K562 (cell line): ENCODE results near the gene CHMP2A. TPM values are rescaled to one million over a fixed set of nuclear protein-coding genes. Genes with fewer than 3 reads are reported as not detected.

Experiments
- ATF7 ChIP-seq: fragments of 450-650 bp; IDR thresholded peaks from 2 replicates; pipeline ENCODE4 v1.7.1; 2014; ENCODE audit warnings: mild to moderate bottlenecking, moderate library complexity
- CBX1 ChIP-seq: sonication (generic); IDR thresholded peaks from 2 replicates; pipeline ENCODE4 v1.6.1; 2016; ENCODE audit warnings: antibody characterized with exemption, low read depth, mild to moderate bottlenecking
- CREB3L1 ChIP-seq: fragments of 450-650 bp; IDR thresholded peaks from 2 replicates; pipeline ENCODE4 v1.6.1; 2014; ENCODE audit warnings: low read depth, mild to moderate bottlenecking, moderate library complexity, borderline replicate concordance
- CXXC5 ChIP-seq: fragments of 250-450 bp; sonication (Bioruptor Pico); IDR thresholded peaks from 2 replicates; pipeline ENCODE4 v1.8.0; 2022; ENCODE audit warnings: inconsistent platforms, mild to moderate bottlenecking, moderate library complexity
- ESRRB ChIP-seq: fragments of 250-450 bp; sonication (Bioruptor Pico); IDR thresholded peaks from 2 replicates; pipeline ENCODE4 v1.5.0; 2020; ENCODE audit warnings: mild to moderate bottlenecking, moderate library complexity, borderline replicate concordance
- FOXJ2 ChIP-seq: fragments of 200-800 bp; sonication (Bioruptor generic); IDR thresholded peaks from 2 replicates; pipeline ENCODE4 v1.6.1; 2016; ENCODE audit warnings: missing genetic modification characterization, missing compliant biosample characterization
- HCFC1 ChIP-seq: IDR thresholded peaks from 2 replicates; pipeline ENCODE4 v1.6.1; 2012; ENCODE audit warnings: low read depth, low read length, improper control_type of control experiment
- MNT ChIP-seq, 2 experiments: fragments of 450-650 bp; conservative IDR thresholded peaks; 2 replicates each; pipeline ENCODE4 v1.6.1; 2017; ENCODE audit warnings: mild to moderate bottlenecking in 2 of 2, moderate library complexity in 2 of 2
- MTA1 ChIP-seq: fragments of 450-650 bp; IDR thresholded peaks from 2 replicates; pipeline ENCODE4 v1.6.1; 2017; ENCODE audit warnings: borderline replicate concordance
- MTA2 ChIP-seq: fragments of 450-650 bp; IDR thresholded peaks from 2 replicates; pipeline ENCODE4 v1.6.1; 2016; ENCODE audit warnings: low read depth
- NONO ChIP-seq, 2 experiments: fragments of 200-400 bp in 1 of 2; fragments of 450-650 bp in 1 of 2; formaldehyde crosslinking in 1 of 2; IDR thresholded peaks; 2 replicates each; pipeline ENCODE4 v1.6.1; 2017; ENCODE audit warnings: low read depth in 2 of 2, mild to moderate bottlenecking in 2 of 2, moderate library complexity in 2 of 2, low read length in 1 of 2
- NR2C2 ChIP-seq, 2 experiments: fragments of 200-800 bp in 1 of 2; sonication (Bioruptor generic) in 1 of 2; sonication (generic) in 1 of 2; formaldehyde crosslinking in 1 of 2; IDR thresholded peaks; 2 replicates each; pipeline versions ENCODE4 v1.6.1 to v1.8.0; 2016 to 2022; ENCODE audit warnings: mild to moderate bottlenecking in 1 of 2, missing compliant biosample characterization in 1 of 2, missing genetic modification characterization in 1 of 2, missing genetic modification reagents in 1 of 2
- NR2F6 ChIP-seq: fragments of 450-650 bp; formaldehyde crosslinking; IDR thresholded peaks from 2 replicates; pipeline ENCODE4 v1.4.0; 2020; ENCODE audit warnings: mild to moderate bottlenecking
- PHF8 ChIP-seq: fragments of 200-600 bp; sonication (generic); IDR thresholded peaks from 2 replicates; pipeline ENCODE4 v1.6.1; 2012; ENCODE audit warnings: mixed run types, mild to moderate bottlenecking, inconsistent platforms, low read length, moderate library complexity, borderline replicate concordance
- POLR2G ChIP-seq: fragments of 200-400 bp; formaldehyde crosslinking; IDR thresholded peaks from 2 replicates; pipeline ENCODE4 v1.6.1; 2017; ENCODE audit warnings: low read depth, mild to moderate bottlenecking, antibody characterized with exemption, low read length, moderate library complexity
- PTRF ChIP-seq: fragments of 450-650 bp; IDR thresholded peaks from 2 replicates; pipeline ENCODE4 v1.6.1; 2016; ENCODE audit warnings: mild to moderate bottlenecking, missing genetic modification characterization, missing compliant biosample characterization
- SIN3A ChIP-seq, 2 experiments: fragments of 150-350 bp in 1 of 2; IDR thresholded peaks; 2 replicates each; pipeline ENCODE4 v1.6.1; 2011 to 2016; ENCODE audit warnings: borderline replicate concordance in 2 of 2, low read depth in 2 of 2, low read length in 2 of 2, mild to moderate bottlenecking in 2 of 2, moderate library complexity in 2 of 2; ENCODE audit not compliant: control insufficient read depth in 1 of 2
- SMAD1 ChIP-seq: fragments of 150-350 bp; IDR thresholded peaks from 2 replicates; pipeline ENCODE4 v1.6.1; 2014; ENCODE audit warnings: low read length, low read depth; ENCODE audit not compliant: partially characterized antibody
- SMARCA5 ChIP-seq: fragments of 450-650 bp; IDR thresholded peaks from 2 replicates; pipeline ENCODE4 v1.6.1; 2016
- SP1 ChIP-seq: sonication (generic); formaldehyde crosslinking; IDR thresholded peaks from 2 replicates; pipeline ENCODE4 v1.8.1; 2022; ENCODE audit warnings: mild to moderate bottlenecking, missing genetic modification reagents
- TRIM24 ChIP-seq, 2 experiments: fragments of 450-650 bp; IDR thresholded peaks; 2 replicates each; pipeline ENCODE4 v1.6.1; 2016
- ZBTB26 ChIP-seq: fragments of 450-650 bp; formaldehyde crosslinking; IDR thresholded peaks from 2 replicates; pipeline ENCODE4 v1.4.0; 2022; ENCODE audit warnings: missing genetic modification characterization
- ZFX ChIP-seq: sonication (generic); formaldehyde crosslinking; IDR thresholded peaks from 2 replicates; pipeline ENCODE4 v1.8.0; 2022; ENCODE audit warnings: mild to moderate bottlenecking, missing genetic modification reagents, moderate library complexity
- ZNF274 ChIP-seq: IDR thresholded peaks from 2 replicates; pipeline ENCODE4 v1.6.1; 2011; ENCODE audit warnings: low read depth, mild to moderate bottlenecking, low read length, moderate library complexity, borderline replicate concordance
- polyA plus RNA-seq, 8 experiments: library from polyadenylated mRNA; depleted of rRNA in 4 of 8; stranded (reverse) in 5 of 8; unstranded in 3 of 8; fragments of >200 nt; fragmentation: Nextera tagmentation in 2 of 8; fragmentation: Illumina TruSeq in 1 of 8; extraction: Ambion mirVana in 2 of 8; extraction: Trizol in 1 of 8; gene quantifications; 2 replicates each; pipeline versions ENCODE4 v1.2.1 to v1.2.3, GENCODE V29; 2011 to 2014; ENCODE audit warnings: inconsistent platforms in 1 of 8, missing spikeins in 1 of 8
- total RNA-seq, 7 experiments: library from RNA; depleted of rRNA in 6 of 7; stranded (reverse); fragments of >200 nt in 6 of 7; fragmentation: Illumina TruSeq in 2 of 7; extraction: Trizol in 2 of 7; gene quantifications; 2 replicates each; pipeline versions ENCODE4 v1.2.1 to v1.2.3, GENCODE V29; 2011 to 2021; ENCODE audit warnings: low replicate concordance in 1 of 7

CHMP2A gene
- total and polyA plus RNA-seq, 9 of the 15 experiments (the other 6 are each of a cell fraction or from before 2014, with no cell fraction given), result 57.6 to 159 (median 87.2) TPM

GRCh38 chr19:58575183-58576041 is 20.5 kb upstream of the CHMP2A start (continued):
- TF ChIP-seq ZBTB26 (CRISPR knock-in tag), result 0 out of 2 replicates have a peak, but pooled peaks have one; percentile 5
- TF ChIP-seq CXXC5 (CRISPR knock-in tag), result peak; percentile 96
- TF ChIP-seq SIN3A (IDR thresholded peaks at IDR 0.05; ENCODE audit: borderline replicate concordance in 2 of 2, control insufficient read depth in 1 of 2, low read depth in 2 of 2, low read length in 2 of 2), result peak in 1 of 2 experiments; percentile 43; a peak in 1 of 4 replicates
- peak; percentile 28; the same call in 1 of the 2 replicates for TF ChIP-seq FOXJ2 (tag)
- TF ChIP-seq NR2C2 (CRISPR knock-in tag; IDR thresholded peaks at IDR 0.05), result 0 out of 2 replicates have a peak, but pooled peaks have one; percentile 21
- peak; percentile 76 for TF ChIP-seq NR2C2 (tag; IDR thresholded peaks at IDR 0.05)
- peak; percentile 94 for TF ChIP-seq SP1 (CRISPR knock-in tag)
- peak; percentile 88 for TF ChIP-seq ZFX (CRISPR knock-in tag)
- no peak for TF ChIP-seq PTRF (tag)
- TF ChIP-seq MNT (conservative IDR thresholded peaks at IDR 0.05), result peak; percentile 73 to 77
- no peak for TF ChIP-seq NR2F6 (CRISPR knock-in tag)
- TF ChIP-seq CREB3L1, result peak; percentile 75
- TF ChIP-seq CBX1, result 0 out of 2 replicates have a peak, but pooled peaks have one; percentile 30
- TF ChIP-seq ZNF274, result no peak
- TF ChIP-seq TRIM24 (IDR thresholded peaks at IDR 0.05), result no peak
- TF ChIP-seq NONO (IDR thresholded peaks at IDR 0.05; ENCODE audit: low read depth in 2 of 2, low read length in 1 of 2), result peak in 1 of 2 experiments; percentile 55; a peak in 1 of 4 replicates
- no peak for TF ChIP-seq SMARCA5
- peak; percentile 24 for TF ChIP-seq SMAD1
- peak; percentile 79; the same call in 1 of the 2 replicates for TF ChIP-seq PHF8
- no peak for TF ChIP-seq MTA2
- TF ChIP-seq POLR2G, result peak; percentile 88
- TF ChIP-seq ATF7, result peak; percentile 84
- TF ChIP-seq MTA1, result peak; percentile 97
- TF ChIP-seq ESRRB (CRISPR knock-in tag), result no peak
- TF ChIP-seq HCFC1, result peak; percentile 98
